SK-N-SH treated with all-trans-retinoic acid at 6 μM for 48 hours (cell line): ENCODE data around the gene BACH2.

Experiments used
- ATAC-seq: fragments of 200-7000 bp; cut with Tn5 transposase; 3 replicates; pipeline ENCODE4 v1.9.1; 2020; ENCODE audit warnings: mild to moderate bottlenecking, moderate library complexity
- ARNTL ChIP-seq: fragments of 450-650 bp; formaldehyde crosslinking; IDR thresholded peaks from 2 replicates; pipeline ENCODE4 v1.5.0; 2020; ENCODE audit warnings: low read depth, mild to moderate bottlenecking, moderate library complexity, borderline replicate concordance
- BACH2 ChIP-seq: fragments of 250-450 bp; sonication (Bioruptor Pico); IDR thresholded peaks from 2 replicates; pipeline ENCODE4 v1.9.0; 2021; ENCODE audit warnings: mild to moderate bottlenecking, borderline replicate concordance
- CSDC2 ChIP-seq: fragments of 250-450 bp; sonication (Bioruptor Pico); IDR thresholded peaks from 2 replicates; pipeline ENCODE4 v1.5.0; 2020; ENCODE audit warnings: mild to moderate bottlenecking, moderate library complexity
- ESRRG ChIP-seq: fragments of 250-450 bp; sonication (Bioruptor Pico); IDR thresholded peaks from 2 replicates; pipeline ENCODE4 v1.6.1; 2021; ENCODE audit warnings: mild to moderate bottlenecking
- ISL1 ChIP-seq: fragments of 250-450 bp; sonication (Bioruptor Pico); IDR thresholded peaks from 2 replicates; pipeline ENCODE4 v2.1.2; 2022; ENCODE audit warnings: mild to moderate bottlenecking, moderate library complexity
- OSR1 ChIP-seq: fragments of 250-450 bp; sonication (Bioruptor Pico); IDR thresholded peaks from 2 replicates; pipeline ENCODE4 v1.8.0; 2022; ENCODE audit warnings: moderate library complexity, mild to moderate bottlenecking, inconsistent platforms
- PPARA ChIP-seq: fragments of 250-450 bp; sonication (Bioruptor Pico); IDR thresholded peaks from 2 replicates; pipeline ENCODE4 v1.5.0; 2020; ENCODE audit warnings: mild to moderate bottlenecking, borderline replicate concordance
- SNAI2 ChIP-seq: fragments of 250-450 bp; sonication (Bioruptor Pico); IDR thresholded peaks from 2 replicates; pipeline ENCODE4 v1.5.0; 2020; ENCODE audit warnings: mild to moderate bottlenecking, moderate library complexity
- TCF4 ChIP-seq: fragments of 250-450 bp; sonication (Bioruptor Pico); IDR thresholded peaks from 2 replicates; pipeline ENCODE4 v1.8.0; 2021; ENCODE audit warnings: mild to moderate bottlenecking, moderate library complexity, borderline replicate concordance
- TOX ChIP-seq: fragments of 250-450 bp; sonication (Bioruptor Pico); IDR thresholded peaks from 2 replicates; pipeline ENCODE4 v1.8.0; 2021; ENCODE audit warnings: mild to moderate bottlenecking, moderate library complexity, borderline replicate concordance
- ZFP3 ChIP-seq: fragments of 250-450 bp; sonication (Bioruptor Pico); IDR thresholded peaks from 2 replicates; pipeline ENCODE4 v1.5.0; 2020; ENCODE audit warnings: mild to moderate bottlenecking, moderate library complexity
- ZFP30 ChIP-seq: fragments of 450-650 bp; formaldehyde crosslinking; IDR thresholded peaks from 2 replicates; pipeline ENCODE4 v1.5.0; 2022; ENCODE audit warnings: mild to moderate bottlenecking, moderate library complexity
- ZNF70 ChIP-seq: fragments of 450-650 bp; formaldehyde crosslinking; IDR thresholded peaks from 2 replicates; pipeline ENCODE4 v1.5.0; 2020; ENCODE audit warnings: mild to moderate bottlenecking, moderate library complexity
- ZNF8 ChIP-seq: fragments of 450-650 bp; formaldehyde crosslinking; IDR thresholded peaks from 2 replicates; pipeline ENCODE4 v1.5.0; 2020; ENCODE audit warnings: mild to moderate bottlenecking, moderate library complexity
- TF ChIP-seq, protein P1 (sequence below): fragments of 250-450 bp; sonication (Bioruptor Pico); IDR thresholded peaks from 2 replicates; pipeline ENCODE4 v1.5.0; 2020; ENCODE audit warnings: mild to moderate bottlenecking, moderate library complexity
- TF ChIP-seq, protein P2 (sequence below): fragments of 250-450 bp; sonication (Bioruptor Pico); IDR thresholded peaks from 2 replicates; pipeline ENCODE4 v1.5.1; 2020; ENCODE audit warnings: low read depth, mild to moderate bottlenecking, moderate library complexity

Gene BACH2

GRCh38 chr6:90271831-90272230, 24.8 kb downstream of the BACH2 start (continued):
- TF ChIP-seq, protein P1, sequence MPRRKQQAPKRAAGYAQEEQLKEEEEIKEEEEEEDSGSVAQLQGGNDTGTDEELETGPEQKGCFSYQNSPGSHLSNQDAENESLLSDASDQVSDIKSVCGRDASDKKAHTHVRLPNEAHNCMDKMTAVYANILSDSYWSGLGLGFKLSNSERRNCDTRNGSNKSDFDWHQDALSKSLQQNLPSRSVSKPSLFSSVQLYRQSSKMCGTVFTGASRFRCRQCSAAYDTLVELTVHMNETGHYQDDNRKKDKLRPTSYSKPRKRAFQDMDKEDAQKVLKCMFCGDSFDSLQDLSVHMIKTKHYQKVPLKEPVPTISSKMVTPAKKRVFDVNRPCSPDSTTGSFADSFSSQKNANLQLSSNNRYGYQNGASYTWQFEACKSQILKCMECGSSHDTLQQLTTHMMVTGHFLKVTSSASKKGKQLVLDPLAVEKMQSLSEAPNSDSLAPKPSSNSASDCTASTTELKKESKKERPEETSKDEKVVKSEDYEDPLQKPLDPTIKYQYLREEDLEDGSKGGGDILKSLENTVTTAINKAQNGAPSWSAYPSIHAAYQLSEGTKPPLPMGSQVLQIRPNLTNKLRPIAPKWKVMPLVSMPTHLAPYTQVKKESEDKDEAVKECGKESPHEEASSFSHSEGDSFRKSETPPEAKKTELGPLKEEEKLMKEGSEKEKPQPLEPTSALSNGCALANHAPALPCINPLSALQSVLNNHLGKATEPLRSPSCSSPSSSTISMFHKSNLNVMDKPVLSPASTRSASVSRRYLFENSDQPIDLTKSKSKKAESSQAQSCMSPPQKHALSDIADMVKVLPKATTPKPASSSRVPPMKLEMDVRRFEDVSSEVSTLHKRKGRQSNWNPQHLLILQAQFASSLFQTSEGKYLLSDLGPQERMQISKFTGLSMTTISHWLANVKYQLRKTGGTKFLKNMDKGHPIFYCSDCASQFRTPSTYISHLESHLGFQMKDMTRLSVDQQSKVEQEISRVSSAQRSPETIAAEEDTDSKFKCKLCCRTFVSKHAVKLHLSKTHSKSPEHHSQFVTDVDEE (CRISPR knock-in tag) = no peak
- TF ChIP-seq PPARA = no peak

- TF ChIP-seq PPARA = no peak
- no peak for TF ChIP-seq ZNF8 (CRISPR knock-in tag)
- TF ChIP-seq, protein P2, sequence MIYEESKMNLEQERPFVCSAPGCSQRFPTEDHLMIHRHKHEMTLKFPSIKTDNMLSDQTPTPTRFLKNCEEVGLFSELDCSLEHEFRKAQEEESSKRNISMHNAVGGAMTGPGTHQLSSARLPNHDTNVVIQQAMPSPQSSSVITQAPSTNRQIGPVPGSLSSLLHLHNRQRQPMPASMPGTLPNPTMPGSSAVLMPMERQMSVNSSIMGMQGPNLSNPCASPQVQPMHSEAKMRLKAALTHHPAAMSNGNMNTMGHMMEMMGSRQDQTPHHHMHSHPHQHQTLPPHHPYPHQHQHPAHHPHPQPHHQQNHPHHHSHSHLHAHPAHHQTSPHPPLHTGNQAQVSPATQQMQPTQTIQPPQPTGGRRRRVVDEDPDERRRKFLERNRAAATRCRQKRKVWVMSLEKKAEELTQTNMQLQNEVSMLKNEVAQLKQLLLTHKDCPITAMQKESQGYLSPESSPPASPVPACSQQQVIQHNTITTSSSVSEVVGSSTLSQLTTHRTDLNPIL = no peak
- no peak for TF ChIP-seq ARNTL (CRISPR knock-in tag)
- TF ChIP-seq BACH2 (CRISPR knock-in tag) = no peak
- no peak for TF ChIP-seq ZFP30
- no peak for ATAC-seq
These were observed 27.3 kb downstream of the BACH2 start for GRCh38 chr6:90269334-90269733.

- ATAC-seq = no peak
- TF ChIP-seq CSDC2 (CRISPR knock-in tag) = no peak
These were observed 28.5 kb downstream of the BACH2 start for GRCh38 chr6:90268178-90268577.

DNA sequence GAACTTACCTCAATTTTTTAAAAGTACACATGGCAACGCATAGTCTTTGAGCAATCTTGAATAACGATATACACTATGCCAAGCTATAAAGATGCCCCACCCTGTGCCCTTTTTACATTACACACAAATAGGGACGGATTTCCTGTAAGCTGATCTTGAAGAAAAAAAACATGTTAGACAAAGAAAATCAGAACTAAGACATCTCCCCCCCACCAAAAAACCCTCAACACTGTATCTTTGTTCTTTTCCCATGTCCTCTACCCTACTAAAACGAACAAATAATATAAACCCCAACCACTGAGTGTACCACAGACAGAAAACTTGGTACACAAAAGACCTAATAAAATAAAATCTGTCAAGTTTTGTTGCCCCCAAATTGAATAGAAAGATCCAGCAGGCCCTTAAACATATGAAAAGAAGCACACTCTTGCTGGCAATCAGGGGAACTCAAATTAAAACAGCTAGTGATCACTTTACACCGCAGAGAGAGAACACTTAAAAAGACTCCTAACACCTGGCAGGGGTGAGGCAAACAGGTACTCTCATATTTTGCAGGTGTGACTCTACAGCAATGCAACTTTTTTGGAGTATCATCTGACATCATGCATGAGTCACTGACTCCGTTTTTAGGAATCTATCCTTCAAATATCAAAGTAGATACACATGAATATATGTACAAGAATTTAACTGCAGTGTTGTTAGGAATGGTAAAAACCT, 29.6 kb downstream of the BACH2 start:
- ATAC-seq = no peak
- TF ChIP-seq ZNF70 (CRISPR knock-in tag) = no peak

DNA sequence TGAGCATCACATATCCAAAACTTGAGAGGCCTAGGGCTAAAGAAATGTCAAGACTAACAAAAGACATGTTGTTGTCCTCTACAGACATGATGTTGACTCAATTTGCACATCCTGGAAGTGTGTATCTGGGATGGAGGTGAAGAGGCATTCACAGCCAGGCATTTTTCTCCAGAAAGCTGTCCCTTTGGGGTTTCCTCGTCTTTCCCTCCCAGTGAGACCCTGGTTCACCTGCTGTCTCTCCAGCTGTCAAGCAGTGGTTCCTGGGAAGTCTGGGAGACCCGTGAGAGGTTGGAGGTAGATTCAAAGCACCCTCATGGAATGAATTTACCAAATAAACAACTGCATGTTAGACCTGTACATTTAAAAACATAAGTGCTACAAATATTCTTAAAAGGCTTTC, 32.1 kb downstream of the BACH2 start:
- TF ChIP-seq, protein P2 = no peak
- TF ChIP-seq PPARA (no peak), ZNF8 (CRISPR knock-in tag) (no peak), ZFP3 (no peak), OSR1 (CRISPR knock-in tag) (no peak), BACH2 (CRISPR knock-in tag) (no peak), ZNF70 (CRISPR knock-in tag) (no peak), CSDC2 (CRISPR knock-in tag) (no peak)
- ATAC-seq = no peak

DNA sequence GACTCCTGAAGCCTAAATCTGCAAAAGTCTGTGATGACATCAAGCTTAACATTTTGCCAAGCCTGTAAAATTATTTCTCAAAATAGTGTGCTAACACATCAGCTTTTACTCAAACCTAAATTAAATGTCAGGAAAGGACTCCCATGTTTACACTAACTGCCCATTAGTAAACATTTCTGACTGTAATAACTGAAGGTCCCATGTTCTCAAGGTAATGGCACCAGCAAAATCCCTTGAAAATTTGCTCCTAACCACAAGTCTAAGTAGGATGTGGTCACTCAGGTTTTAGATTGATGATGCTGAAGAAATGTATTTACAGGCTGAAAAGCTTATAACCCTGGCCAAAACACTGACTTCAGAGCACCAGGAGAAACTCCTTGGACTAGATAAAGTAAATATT, 33.0 kb downstream of the BACH2 start:
- no peak for ATAC-seq
- no peak for TF ChIP-seq CSDC2 (CRISPR knock-in tag)
- TF ChIP-seq, protein P2 = no peak

DNA sequence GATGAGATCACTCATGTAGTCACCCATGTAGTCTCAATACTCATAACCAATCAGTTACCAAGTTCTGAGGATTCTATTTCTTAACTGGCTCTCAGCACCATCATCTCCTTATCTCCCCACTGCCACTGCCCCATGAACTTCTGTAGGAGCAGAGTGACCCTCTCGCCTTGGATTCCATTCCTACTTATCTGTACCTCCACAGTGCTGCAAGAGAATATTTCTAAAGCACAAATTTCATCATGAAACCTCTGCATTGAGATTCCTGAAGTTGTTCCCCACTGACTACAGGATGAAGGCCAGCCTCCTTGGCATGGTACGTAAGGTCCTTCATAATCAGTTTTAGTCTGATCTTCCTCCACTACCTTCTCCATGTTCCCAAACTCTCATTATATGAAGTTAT, 34.8 kb downstream of the BACH2 start:
- no peak for ATAC-seq
- TF ChIP-seq SNAI2 (CRISPR knock-in tag) = no peak
- TF ChIP-seq ZFP3 = no peak
- TF ChIP-seq ARNTL (CRISPR knock-in tag) = no peak
- no peak for TF ChIP-seq CSDC2 (CRISPR knock-in tag)
- no peak for TF ChIP-seq TCF4 (CRISPR knock-in tag)
- TF ChIP-seq BACH2 (CRISPR knock-in tag) = no peak
- TF ChIP-seq OSR1 (CRISPR knock-in tag) = no peak
- TF ChIP-seq TOX (CRISPR knock-in tag) = no peak
- no peak for TF ChIP-seq ESRRG (CRISPR knock-in tag)
- no peak for TF ChIP-seq ISL1 (CRISPR knock-in tag)
- no peak for TF ChIP-seq ZNF70 (CRISPR knock-in tag)
- TF ChIP-seq, protein P1 (CRISPR knock-in tag) = no peak
